Measurements from ENCODE around the gene PEX11G.
A peak's percentile ranks its signal among the peaks of the same experiment; 100 is the strongest.

Gene PEX11G

GRCh38 chr19:7488736-7489353 is at the start of gene PEX11G:
Gene PEX11G (minus strand): TSS chr19:7489035. CDS start chr19:7489010, 25 bp downstream.
- DNase-seq, result peak; percentile 90

- DNase-seq, result no peak
Measured at GRCh38 chr19:7535998-7536695, 47.3 kb upstream of the PEX11G start.

- DNase-seq, result peak; percentile 88
Measured at GRCh38 chr19:7535047-7535997, 46.5 kb upstream of the PEX11G start, which contains the start of gene PNPLA6. Gene PNPLA6 (plus strand): TSS chr19:7535717. CDS start chr19:7535789, 72 bp downstream.

GRCh38 chr19:7534531-7535046 is 45.8 kb upstream of the PEX11G start:
- DNase-seq, result peak; percentile 36

- peak; percentile 79 for DNase-seq
Measured at GRCh38 chr19:7533925-7534480, 45.2 kb upstream of the PEX11G start.

- DNase-seq, result no peak
Measured at GRCh38 chr19:7533281-7533885, 44.5 kb upstream of the PEX11G start.

GRCh38 chr19:7529610-7530490 is 41.0 kb upstream of the PEX11G start:
- no peak for DNase-seq

- DNase-seq, result no peak
Measured at GRCh38 chr19:7529246-7529600, 40.4 kb upstream of the PEX11G start.

- DNase-seq, result no peak
Measured at GRCh38 chr19:7528522-7529245, 39.8 kb upstream of the PEX11G start.

GRCh38 chr19:7528192-7528519 is 39.3 kb upstream of the PEX11G start:
- no peak for DNase-seq

GRCh38 chr19:7527516-7528191 is 38.8 kb upstream of the PEX11G start:
- DNase-seq, result no peak

- no peak for DNase-seq
Measured at GRCh38 chr19:7526059-7526929, 37.5 kb upstream of the PEX11G start.

- DNase-seq, result no peak
Measured at GRCh38 chr19:7524992-7525739, 36.3 kb upstream of the PEX11G start.

- DNase-seq, result no peak
Measured at GRCh38 chr19:7524523-7524922, 35.7 kb upstream of the PEX11G start.

- no peak for DNase-seq
Measured at GRCh38 chr19:7522923-7523667, 34.3 kb upstream of the PEX11G start.

- DNase-seq, result peak; percentile 94
Measured at GRCh38 chr19:7522072-7522922, 33.5 kb upstream of the PEX11G start, which contains the start of gene MCOLN1. Gene MCOLN1 (plus strand): TSS chr19:7522624. CDS start chr19:7522751, 127 bp downstream.
